ENCODE measurements around the gene E2F8.

E2F8 gene

DNA sequence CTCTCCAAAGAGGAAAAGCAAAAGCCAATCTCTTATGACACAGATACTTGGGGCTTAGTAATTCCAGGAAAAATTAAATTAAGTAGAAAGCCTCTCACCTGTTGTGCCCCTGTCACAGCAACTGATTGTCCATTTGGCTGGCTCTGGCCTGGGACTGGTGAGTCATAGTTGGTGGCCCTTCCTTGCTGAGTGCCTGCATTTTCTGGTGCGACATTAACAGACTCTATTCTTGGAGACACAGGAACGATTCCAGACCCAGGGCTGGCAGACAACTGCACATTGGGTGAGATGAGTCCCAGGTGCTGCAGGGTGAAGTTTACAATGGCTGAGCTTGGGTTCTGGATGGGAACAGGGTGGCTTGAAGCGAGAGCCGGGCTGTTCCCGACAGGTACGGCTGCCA lies 15.6 kb downstream of the E2F8 start:
- H3K4me3 ChIP-seq (ENCODE audit: low read depth, low read length), result no peak overlapping the region
- TF ChIP-seq, protein P1, sequence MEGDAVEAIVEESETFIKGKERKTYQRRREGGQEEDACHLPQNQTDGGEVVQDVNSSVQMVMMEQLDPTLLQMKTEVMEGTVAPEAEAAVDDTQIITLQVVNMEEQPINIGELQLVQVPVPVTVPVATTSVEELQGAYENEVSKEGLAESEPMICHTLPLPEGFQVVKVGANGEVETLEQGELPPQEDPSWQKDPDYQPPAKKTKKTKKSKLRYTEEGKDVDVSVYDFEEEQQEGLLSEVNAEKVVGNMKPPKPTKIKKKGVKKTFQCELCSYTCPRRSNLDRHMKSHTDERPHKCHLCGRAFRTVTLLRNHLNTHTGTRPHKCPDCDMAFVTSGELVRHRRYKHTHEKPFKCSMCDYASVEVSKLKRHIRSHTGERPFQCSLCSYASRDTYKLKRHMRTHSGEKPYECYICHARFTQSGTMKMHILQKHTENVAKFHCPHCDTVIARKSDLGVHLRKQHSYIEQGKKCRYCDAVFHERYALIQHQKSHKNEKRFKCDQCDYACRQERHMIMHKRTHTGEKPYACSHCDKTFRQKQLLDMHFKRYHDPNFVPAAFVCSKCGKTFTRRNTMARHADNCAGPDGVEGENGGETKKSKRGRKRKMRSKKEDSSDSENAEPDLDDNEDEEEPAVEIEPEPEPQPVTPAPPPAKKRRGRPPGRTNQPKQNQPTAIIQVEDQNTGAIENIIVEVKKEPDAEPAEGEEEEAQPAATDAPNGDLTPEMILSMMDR (IDR thresholded peaks at IDR 0.05; ENCODE audit: low read depth, low read length, missing control alignments), result no peak
- no peak for DNase-seq (ENCODE audit: low read depth)

DNA sequence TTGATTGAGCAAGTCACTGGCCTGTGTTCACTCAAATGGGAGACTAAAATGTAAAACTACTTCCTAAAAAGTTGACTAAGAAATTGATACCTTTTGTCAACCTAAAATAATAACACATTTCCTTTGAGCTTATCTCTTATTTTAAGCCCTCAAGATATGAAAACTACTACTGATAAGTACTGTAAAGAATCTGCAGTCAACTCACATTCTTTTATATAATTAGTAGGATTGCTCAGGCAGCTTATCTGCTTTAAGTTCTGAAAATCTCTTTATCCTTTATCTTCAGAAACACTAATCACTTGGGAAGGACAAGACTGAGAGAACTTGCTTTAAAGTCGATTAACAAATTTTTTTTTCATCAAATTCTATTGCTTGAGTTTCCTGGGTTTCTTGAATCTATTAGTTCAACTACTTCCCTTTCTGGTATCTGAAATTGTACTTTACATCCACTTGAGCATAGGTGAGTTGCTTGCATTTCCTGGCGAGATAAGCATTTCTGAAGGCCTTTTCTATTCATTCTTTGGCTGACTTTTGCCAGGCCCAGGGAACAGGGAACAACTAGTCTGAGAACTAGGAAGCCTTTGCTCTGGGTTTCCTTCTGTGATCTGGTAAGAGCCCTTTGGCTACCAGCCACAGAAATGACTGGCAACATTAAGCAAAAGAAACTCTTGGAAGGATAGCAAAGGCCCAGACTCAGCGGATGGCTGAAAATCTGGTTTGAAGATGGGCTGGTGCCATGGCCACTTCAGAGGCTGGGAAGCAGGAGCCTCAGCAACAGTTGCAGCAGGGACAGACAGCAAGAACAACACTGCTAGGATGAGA lies 19.6 kb downstream of the E2F8 start:
- H3K4me3 ChIP-seq (ENCODE audit: low read depth, low read length), result no peak overlapping the region
- DNase-seq (ENCODE audit: low read depth), result no peak
- TF ChIP-seq, protein P1 (IDR thresholded peaks at IDR 0.05; ENCODE audit: low read depth, low read length, missing control alignments), result no peak

DNA sequence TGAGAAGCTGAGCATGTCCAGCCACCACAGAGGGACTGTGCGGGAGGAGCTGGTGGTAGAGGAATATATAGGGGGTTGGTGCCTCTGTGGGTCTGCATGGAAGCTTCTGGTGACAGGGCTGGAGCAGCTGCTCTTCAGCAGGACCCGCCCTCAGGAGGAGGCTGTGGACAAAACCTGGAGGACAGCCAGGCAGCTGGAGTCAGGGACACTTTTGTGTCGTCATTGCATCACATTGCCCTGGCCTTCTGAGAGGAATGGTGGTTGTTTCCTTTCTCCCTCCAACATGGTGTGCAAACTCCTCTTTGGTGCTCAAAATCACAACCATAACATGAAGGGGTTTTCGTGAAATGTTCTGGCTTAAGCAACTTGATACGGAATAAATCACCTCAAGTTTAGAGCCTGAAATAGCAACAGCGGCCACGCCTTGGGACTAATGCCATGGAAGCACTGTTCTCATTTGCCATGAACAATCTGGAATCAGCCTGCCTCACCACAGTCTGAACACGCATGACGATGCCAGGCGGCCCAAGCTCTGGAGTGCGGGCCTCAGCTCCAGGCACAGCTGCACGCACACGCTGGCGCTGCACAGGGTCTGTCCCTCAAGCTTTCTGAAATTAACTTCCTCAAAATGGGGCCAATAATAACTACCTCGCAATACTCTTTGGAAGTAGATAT lies 21.8 kb downstream of the E2F8 start:
- no peak for DNase-seq (ENCODE audit: low read depth)
- TF ChIP-seq, protein P1 (IDR thresholded peaks at IDR 0.05; ENCODE audit: low read depth, low read length, missing control alignments), result no peak
- H3K4me3 ChIP-seq (ENCODE audit: low read depth, low read length), result no peak overlapping the region

DNA sequence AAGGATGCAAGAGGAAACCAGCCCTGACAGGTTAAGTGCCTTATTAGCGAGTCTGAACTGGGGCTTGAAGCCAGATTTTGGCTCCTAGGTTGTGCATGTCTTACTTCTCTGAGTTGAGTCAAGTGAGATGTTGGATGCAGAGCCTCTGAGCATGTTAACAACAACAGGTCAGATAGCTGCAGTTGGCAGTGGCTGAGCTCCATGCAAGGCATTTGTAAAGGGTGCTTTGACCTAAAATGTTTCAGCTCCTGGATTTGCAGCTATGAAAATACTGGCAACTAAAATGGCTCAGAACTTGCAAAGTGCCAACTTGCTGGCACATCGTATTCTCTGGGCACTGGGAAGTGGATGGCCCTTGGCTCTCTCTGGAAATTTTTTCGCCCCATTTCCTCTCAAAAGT lies 22.5 kb downstream of the E2F8 start:
- DNase-seq (ENCODE audit: low read depth), result no peak
- H3K4me3 ChIP-seq (ENCODE audit: low read depth, low read length), result no peak overlapping the region
- TF ChIP-seq, protein P1 (IDR thresholded peaks at IDR 0.05; ENCODE audit: low read depth, low read length, missing control alignments), result no peak

DNA sequence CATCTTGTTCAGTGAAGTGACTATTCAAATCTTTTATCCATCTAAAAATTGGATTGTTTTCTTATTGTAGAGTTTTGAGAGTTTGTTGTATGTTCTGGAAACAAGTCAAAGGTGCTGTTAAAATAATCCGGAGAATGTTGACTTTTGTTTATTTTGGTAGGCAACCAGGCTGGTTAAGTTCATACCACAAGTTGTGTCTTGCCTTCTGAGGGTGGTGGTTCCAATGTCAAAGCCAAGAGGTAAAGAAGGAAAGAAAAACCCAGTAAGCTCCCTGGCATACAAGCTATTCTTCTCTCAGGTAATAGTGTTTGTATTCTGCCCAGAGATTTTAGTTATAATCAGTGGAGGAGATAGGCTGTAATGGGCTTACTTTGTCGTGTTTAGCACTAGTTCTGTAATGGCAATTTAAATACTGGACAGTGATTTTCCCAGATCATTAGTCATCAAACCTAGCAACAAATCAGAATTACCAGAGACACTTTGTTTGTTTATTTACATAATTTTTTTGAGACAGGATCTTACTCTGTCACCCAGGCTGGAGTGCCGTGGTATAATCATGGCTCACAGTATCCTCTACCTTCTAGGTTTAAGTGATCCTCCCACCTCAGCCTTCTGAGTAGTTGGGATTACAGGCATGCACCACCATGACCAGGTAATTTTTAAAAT lies 23.9 kb downstream of the E2F8 start:
- no peak for DNase-seq (ENCODE audit: low read depth)
- TF ChIP-seq, protein P1 (IDR thresholded peaks at IDR 0.05; ENCODE audit: low read depth, low read length, missing control alignments), result no peak

DNA sequence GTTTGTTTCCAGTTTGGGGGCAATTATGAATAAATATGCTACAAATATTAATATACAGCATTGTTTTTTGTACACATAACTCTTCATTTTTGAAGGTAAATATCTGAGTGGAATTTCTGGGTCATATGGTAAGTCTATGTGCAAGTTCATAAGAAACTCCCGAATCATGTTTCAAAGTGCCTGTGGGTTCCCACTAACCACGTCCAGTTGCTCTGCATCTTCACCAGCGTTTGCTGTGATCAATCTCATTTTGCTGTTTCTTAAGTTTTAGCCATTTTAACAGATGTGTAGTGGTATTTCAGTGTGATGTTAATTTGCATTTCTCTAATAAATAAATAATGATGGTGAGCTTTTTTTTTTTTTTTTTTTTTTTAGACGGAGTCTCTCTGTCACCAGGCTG lies 24.7 kb downstream of the E2F8 start:
- no peak overlapping the region for H3K4me3 ChIP-seq (ENCODE audit: low read depth, low read length)
- TF ChIP-seq, protein P1 (IDR thresholded peaks at IDR 0.05; ENCODE audit: low read depth, low read length, missing control alignments), result no peak
- DNase-seq (ENCODE audit: low read depth), result no peak

More for the DNA sequence above, 23.9 kb downstream of the E2F8 start:
- H3K4me3 ChIP-seq (ENCODE audit: low read depth, low read length), result no peak overlapping the region

Data from GM12864 (cell line).